HCT116 (cell line): ENCODE data around the gene MFAP3L. TPM values are rescaled to one million over a fixed set of nuclear protein-coding genes. Genes with fewer than 3 reads are reported as not detected.

Experiments used
- ATAC-seq: fragments of 200-7000 bp; cut with Tn5 transposase; 2 replicates; pipeline ENCODE4 v1.9.1; 2020; ENCODE audit warnings: mild to moderate bottlenecking, moderate library complexity
- BruUV-seq: library from RNA; stranded (reverse); fragments of 400-500 nt; replicated peaks from 2 replicates; lab custom pipeline; 2021; lab: Mats Ljungman, UMichigan
- CTCF ChIA-PET: fragments of 300-600 bp; sonication (Branson Sonifier 250); formaldehyde crosslinking; loops from one replicate; lab custom pipeline; 2021; ENCODE audit warnings: antibody characterized with exemption; lab: Charles Lee
- POLR2A ChIA-PET: fragments of 300-600, 350-600 bp; sonication (Branson Sonifier 250); formaldehyde crosslinking; loops from one replicate; lab custom pipeline; 2021; ENCODE audit warnings: antibody characterized with exemption; lab: Charles Lee
- RAD21 ChIA-PET, 2 experiments: fragments of 300-600 bp; sonication (Branson Sonifier 250); formaldehyde crosslinking; loops; one replicate each; lab custom pipeline; 2023; ENCODE audit warnings: low total read pairs in 2 of 2; ENCODE audit not compliant: uncharacterized antibody in 2 of 2, unreplicated experiment in 2 of 2, low non-redundant PET in 1 of 2; lab: Charles Lee
- DNase-seq: peaks from one replicate; pipeline ENCODE4 v3.0.0-alpha.2; 2010; ENCODE audit warnings: low read depth, low spot score
- H2AFZ ChIP-seq: fragments of 200-600 bp; shearing (Covaris generic), sonication (generic); 2 replicates; pipeline ENCODE4 v1.6.1; 2017; ENCODE audit warnings: low read depth, mixed run types, mixed read lengths, antibody characterized with exemption, low read length; ENCODE audit not compliant: poor library complexity, severe bottlenecking
- H3K27ac ChIP-seq: 2 replicates; pipeline ENCODE4 v1.5.1; 2012; ENCODE audit warnings: low read depth, low read length
- H3K27me3 ChIP-seq: fragments of 200-600 bp; sonication (generic); 2 replicates; pipeline ENCODE4 v1.6.1; 2016; ENCODE audit warnings: mixed run types, low read length, mixed read lengths; ENCODE audit not compliant: insufficient read depth
- H3K36me3 ChIP-seq, 2 experiments: fragments of 200-500 bp in 1 of 2; fragments of 200-600 bp in 1 of 2; sonication (Bioruptor generic) in 1 of 2; sonication (generic) in 1 of 2; 2 replicates each; pipeline versions ENCODE4 v1.5.1 to v1.6.1; 2014 to 2016; ENCODE audit warnings: low read length in 2 of 2, inconsistent platforms in 1 of 2, mixed read lengths in 1 of 2, mixed run types in 1 of 2; ENCODE audit not compliant: insufficient read depth in 2 of 2, control insufficient read depth in 1 of 2
- H3K4me1 ChIP-seq, 2 experiments: fragments of 200-600 bp in 1 of 2; sonication (generic) in 1 of 2; 2 replicates each; pipeline versions ENCODE4 v1.5.1 to v1.6.1; 2012 to 2017; ENCODE audit warnings: low read length in 2 of 2, inconsistent platforms in 1 of 2, mild to moderate bottlenecking in 1 of 2, mixed read lengths in 1 of 2, mixed run types in 1 of 2, moderate library complexity in 1 of 2; ENCODE audit not compliant: insufficient read depth in 2 of 2, control insufficient read depth in 1 of 2
- H3K4me2 ChIP-seq: fragments of 200-600 bp; sonication (generic); 2 replicates; pipeline ENCODE4 v1.6.1; 2017; ENCODE audit warnings: mixed run types, low read length, mixed read lengths
- H3K4me3 ChIP-seq, 2 experiments: fragments of 200-600 bp in 1 of 2; sonication (generic) in 1 of 2; replicated peaks in 1 of 2; 2 replicates each; pipeline ENCODE4 v1.5.1; 2011 to 2016; ENCODE audit warnings: low read length in 2 of 2, control low read depth in 1 of 2, low read depth in 1 of 2, mild to moderate bottlenecking in 1 of 2, mixed read lengths in 1 of 2, mixed run types in 1 of 2
- H3K79me2 ChIP-seq: fragments of 200-600 bp; sonication (generic); 2 replicates; pipeline ENCODE4 v1.6.1; 2017; ENCODE audit warnings: mild to moderate bottlenecking, mixed run types, low read length, moderate library complexity, mixed read lengths; ENCODE audit not compliant: insufficient read depth
- H3K9ac ChIP-seq: fragments of 200-600 bp; sonication (generic); 2 replicates; pipeline ENCODE4 v1.6.1; 2016; ENCODE audit warnings: low read length, mixed read lengths
- H3K9me2 ChIP-seq: fragments of 200-600 bp; sonication (generic), shearing (Covaris generic); 2 replicates; pipeline ENCODE4 v1.6.1; 2017; ENCODE audit warnings: mixed run types, mild to moderate bottlenecking, moderate library complexity; ENCODE audit not compliant: insufficient read depth
- H3K9me3 ChIP-seq, 2 experiments: fragments of 200-500 bp in 1 of 2; fragments of 200-600 bp in 1 of 2; sonication (Bioruptor generic) in 1 of 2; sonication (generic) in 1 of 2; 2 replicates each; pipeline ENCODE4 v1.6.1; 2014 to 2017; ENCODE audit warnings: low read length in 2 of 2, mixed read lengths in 2 of 2, inconsistent platforms in 1 of 2, low read depth in 1 of 2, mild to moderate bottlenecking in 1 of 2, mixed run types in 1 of 2, moderate library complexity in 1 of 2; ENCODE audit not compliant: control insufficient read depth in 1 of 2, insufficient read depth in 1 of 2
- H4K20me1 ChIP-seq: fragments of 200-600 bp; sonication (generic), shearing (Covaris generic); 2 replicates; pipeline ENCODE4 v1.6.1; 2017; ENCODE audit warnings: mixed run types, mild to moderate bottlenecking, moderate library complexity; ENCODE audit not compliant: insufficient read depth
- CBX3 ChIP-seq: IDR thresholded peaks from 2 replicates; pipeline ENCODE4 v1.6.1; 2012; ENCODE audit warnings: low read depth
- CEBPB ChIP-seq: IDR thresholded peaks from 2 replicates; pipeline ENCODE4 v1.6.1; 2012; ENCODE audit warnings: low read depth
- EGR1 ChIP-seq: IDR thresholded peaks from 2 replicates; pipeline ENCODE4 v1.6.1; 2012; ENCODE audit warnings: low read depth
- EZH2 ChIP-seq: fragments of 200-600 bp; sonication (generic); IDR thresholded peaks from 2 replicates; pipeline ENCODE4 v1.6.1; 2017; ENCODE audit warnings: antibody characterized with exemption, mixed run types
- FOSL1 ChIP-seq: IDR thresholded peaks from 2 replicates; pipeline ENCODE4 v1.6.1; 2012; ENCODE audit warnings: low read depth
- JUND ChIP-seq: IDR thresholded peaks from 2 replicates; pipeline ENCODE4 v1.6.1; 2012
- POLR2A ChIP-seq: IDR thresholded peaks from 2 replicates; pipeline ENCODE4 v1.7.0; 2011; ENCODE audit warnings: borderline replicate concordance; ENCODE audit not compliant: insufficient read depth, insufficient read length; ENCODE audit errors: extremely low read depth
- REST ChIP-seq: IDR thresholded peaks from 2 replicates; pipeline ENCODE4 v1.6.1; 2012; ENCODE audit warnings: low read depth
- SIN3A ChIP-seq: IDR thresholded peaks from 2 replicates; pipeline ENCODE4 v1.6.1; 2012; ENCODE audit warnings: low read depth
- TCF7L2 ChIP-seq: IDR thresholded peaks from 2 replicates; pipeline ENCODE4 v1.7.0; 2011; ENCODE audit warnings: borderline replicate concordance, inconsistent platforms; ENCODE audit not compliant: insufficient read depth, insufficient read length; ENCODE audit errors: extremely low read depth
- ZFX ChIP-seq: fragments of 450-650 bp; IDR thresholded peaks from 2 replicates; pipeline ENCODE4 v1.6.1; 2017
- intact Hi-C: fragments of 100-400 bp; cut with micrococcal nuclease; formaldehyde crosslinking; loops from 2 replicates; pipeline ENCODE4 v1.10.0; 2022
- total RNA-seq: library from RNA; stranded (reverse); gene quantifications from one replicate; pipeline ENCODE4 v1.2.1, GENCODE V29; 2021; ENCODE audit not compliant: unreplicated experiment
- TF ChIP-seq, protein P1 (sequence below): IDR thresholded peaks from 2 replicates; pipeline ENCODE4 v1.6.1; 2012

Gene MFAP3L
- total RNA-seq, 1 experiment from 2014 or later, result 8.4 TPM

GRCh38 chr4:170012629-170012958 is 13.6 kb downstream of the MFAP3L start:
- ChIA-PET CTCF (no interaction called here), RAD21 (no interaction called here), POLR2A (no interaction called here)
- Histone ChIP-seq H3K79me2 (0 out of 2 replicates have a peak, but pooled peaks cover 5% of the 10 kb centered on the region), H2AFZ (no peak overlapping the region), H3K9me3 (no peaks in the 10 kb centered on the region), H3K27me3 (no peaks in the 10 kb centered on the region), H4K20me1 (no peaks in the 10 kb centered on the region), H3K4me2 (no peak overlapping the region), H3K36me3 (no peaks in the 10 kb centered on the region), H3K9ac (no peak overlapping the region), H3K4me1 (peaks cover 0 to 2% of the 10 kb centered on the region in 2 experiments; a peak in 2 of 4 replicates), H3K27ac (no peak overlapping the region), H3K4me3 (no peak overlapping the region), H3K9me2 (no peaks in the 10 kb centered on the region)
- BruUV-seq, result no TSS peak
- intact Hi-C loops, result no loop called here
- DNase-seq (no peak), ATAC-seq (no peak)
- TF ChIP-seq CBX3, result no peak
- TF ChIP-seq TCF7L2, result no peak
- no peak for TF ChIP-seq ZFX
- no peak for TF ChIP-seq FOSL1
- TF ChIP-seq POLR2A, result no peak
- no peak for TF ChIP-seq JUND
- TF ChIP-seq, protein P1, sequence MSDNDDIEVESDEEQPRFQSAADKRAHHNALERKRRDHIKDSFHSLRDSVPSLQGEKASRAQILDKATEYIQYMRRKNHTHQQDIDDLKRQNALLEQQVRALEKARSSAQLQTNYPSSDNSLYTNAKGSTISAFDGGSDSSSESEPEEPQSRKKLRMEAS, result no peak
- no peak for TF ChIP-seq EZH2
- no peak for TF ChIP-seq EGR1
- TF ChIP-seq REST, result no peak
- TF ChIP-seq CEBPB, result no peak
- TF ChIP-seq SIN3A, result no peak
